Measurements from ENCODE around the gene CCNL2.
A peak's percentile ranks its signal among the peaks of the same experiment; 100 is the strongest.

Gene CCNL2

DNA sequence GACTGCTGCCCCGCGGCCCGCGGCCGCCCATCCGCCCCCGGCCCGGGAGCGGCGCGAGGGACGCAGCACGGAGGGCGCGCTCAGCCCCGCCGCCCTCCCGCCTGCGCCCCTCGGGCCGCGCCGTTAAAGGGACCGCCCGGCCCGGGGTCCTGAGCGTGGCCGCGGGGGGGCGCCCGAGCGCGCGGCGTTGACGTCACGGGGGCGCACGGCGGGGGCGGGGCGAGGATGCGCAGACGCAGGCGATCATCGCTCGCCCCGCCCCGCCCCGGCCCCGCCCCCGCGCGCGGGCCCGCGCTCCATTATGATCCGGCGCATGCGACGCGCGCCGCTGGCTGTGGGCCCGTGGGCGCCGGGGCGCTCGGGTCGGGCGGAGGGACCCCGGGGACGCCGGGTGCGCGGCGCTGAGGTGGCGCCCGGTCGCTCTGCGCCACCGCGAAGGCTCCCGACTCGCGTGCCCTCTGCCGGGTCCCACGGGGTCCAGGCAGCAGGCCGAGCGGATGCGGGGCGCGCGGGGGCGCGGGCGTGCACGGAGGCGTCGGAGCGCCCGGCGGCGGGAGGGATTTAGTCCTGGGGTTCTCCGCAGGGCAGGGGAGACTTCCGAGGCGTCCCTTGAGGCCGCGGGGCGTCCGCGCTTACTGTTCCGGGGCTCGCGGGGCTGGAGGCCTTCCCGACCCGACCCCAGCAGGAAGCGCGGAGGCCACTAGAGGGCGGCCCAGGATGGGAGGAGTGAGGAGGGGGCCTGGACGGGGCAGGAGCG, 49.7 kb downstream of the CCNL2 start, which contains the start of gene DVL1 (continued):
- no peak for TF ChIP-seq TCF7L2 (IDR thresholded peaks at IDR 0.05; ENCODE audit: borderline replicate concordance, low read depth, low read length)
- TF ChIP-seq SP2 (tag by site-specific recombination; IDR thresholded peaks at IDR 0.05), result no peak
- TF ChIP-seq, protein P1, sequence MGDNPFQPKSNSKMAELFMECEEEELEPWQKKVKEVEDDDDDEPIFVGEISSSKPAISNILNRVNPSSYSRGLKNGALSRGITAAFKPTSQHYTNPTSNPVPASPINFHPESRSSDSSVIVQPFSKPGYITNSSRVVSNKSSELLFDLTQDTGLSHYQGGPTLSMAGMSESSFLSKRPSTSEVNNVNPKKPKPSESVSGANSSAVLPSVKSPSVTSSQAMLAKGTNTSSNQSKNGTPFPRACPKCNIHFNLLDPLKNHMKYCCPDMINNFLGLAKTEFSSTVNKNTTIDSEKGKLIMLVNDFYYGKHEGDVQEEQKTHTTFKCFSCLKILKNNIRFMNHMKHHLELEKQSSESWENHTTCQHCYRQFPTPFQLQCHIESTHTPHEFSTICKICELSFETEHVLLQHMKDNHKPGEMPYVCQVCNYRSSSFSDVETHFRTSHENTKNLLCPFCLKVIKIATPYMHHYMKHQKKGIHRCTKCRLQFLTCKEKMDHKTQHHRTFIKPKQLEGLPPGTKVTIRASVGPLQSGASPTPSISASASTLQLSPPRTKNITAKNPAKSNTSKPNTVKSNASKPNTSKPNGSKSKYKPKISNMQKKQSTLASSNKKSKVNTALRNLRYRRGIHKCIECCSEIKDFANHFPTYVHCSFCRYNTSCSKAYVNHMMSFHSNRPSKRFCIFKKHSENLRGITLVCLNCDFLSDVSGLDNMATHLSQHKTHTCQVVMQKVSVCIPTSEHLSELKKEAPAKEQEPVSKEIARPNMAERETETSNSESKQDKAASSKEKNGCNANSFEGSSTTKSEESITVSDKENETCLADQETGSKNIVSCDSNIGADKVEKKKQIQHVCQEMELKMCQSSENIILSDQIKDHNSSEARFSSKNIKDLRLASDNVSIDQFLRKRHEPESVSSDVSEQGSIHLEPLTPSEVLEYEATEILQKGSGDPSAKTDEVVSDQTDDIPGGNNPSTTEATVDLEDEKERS (tag by site-specific recombination; IDR thresholded peaks at IDR 0.05), result no peak
- TF ChIP-seq ZNF521 (tag by site-specific recombination; IDR thresholded peaks at IDR 0.05), result no peak
- TF ChIP-seq ZSCAN30 (tag by site-specific recombination; IDR thresholded peaks at IDR 0.05), result 0 out of 2 replicates have a peak, but pooled peaks have one; percentile 33
- TF ChIP-seq ZNF138 (tag by site-specific recombination; IDR thresholded peaks at IDR 0.05; ENCODE audit: borderline replicate concordance), result no peak
- no peak for TF ChIP-seq PRDM1 (tag by site-specific recombination; IDR thresholded peaks at IDR 0.05)
- TF ChIP-seq REPIN1 (tag by site-specific recombination; IDR thresholded peaks at IDR 0.05; ENCODE audit: low read depth), result no peak
- no peak for TF ChIP-seq ZNF701 (tag by site-specific recombination; IDR thresholded peaks at IDR 0.05)
- no peak for TF ChIP-seq ZNF426 (tag by site-specific recombination; IDR thresholded peaks at IDR 0.05)
- peak; percentile 42; the same call in 1 of the 2 replicates for TF ChIP-seq KLF10 (tag by site-specific recombination; IDR thresholded peaks at IDR 0.05)
- TF ChIP-seq, protein P2, sequence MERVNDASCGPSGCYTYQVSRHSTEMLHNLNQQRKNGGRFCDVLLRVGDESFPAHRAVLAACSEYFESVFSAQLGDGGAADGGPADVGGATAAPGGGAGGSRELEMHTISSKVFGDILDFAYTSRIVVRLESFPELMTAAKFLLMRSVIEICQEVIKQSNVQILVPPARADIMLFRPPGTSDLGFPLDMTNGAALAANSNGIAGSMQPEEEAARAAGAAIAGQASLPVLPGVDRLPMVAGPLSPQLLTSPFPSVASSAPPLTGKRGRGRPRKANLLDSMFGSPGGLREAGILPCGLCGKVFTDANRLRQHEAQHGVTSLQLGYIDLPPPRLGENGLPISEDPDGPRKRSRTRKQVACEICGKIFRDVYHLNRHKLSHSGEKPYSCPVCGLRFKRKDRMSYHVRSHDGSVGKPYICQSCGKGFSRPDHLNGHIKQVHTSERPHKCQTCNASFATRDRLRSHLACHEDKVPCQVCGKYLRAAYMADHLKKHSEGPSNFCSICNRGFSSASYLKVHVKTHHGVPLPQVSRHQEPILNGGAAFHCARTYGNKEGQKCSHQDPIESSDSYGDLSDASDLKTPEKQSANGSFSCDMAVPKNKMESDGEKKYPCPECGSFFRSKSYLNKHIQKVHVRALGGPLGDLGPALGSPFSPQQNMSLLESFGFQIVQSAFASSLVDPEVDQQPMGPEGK (tag by site-specific recombination; IDR thresholded peaks at IDR 0.05), result 0 out of 2 replicates have a peak, but pooled peaks have one; percentile 37
- no peak for TF ChIP-seq ZNF549 (tag by site-specific recombination; IDR thresholded peaks at IDR 0.05)
- no peak for TF ChIP-seq ZNF707 (tag by site-specific recombination; IDR thresholded peaks at IDR 0.05)
- no peak for TF ChIP-seq ZNF146 (tag by site-specific recombination; IDR thresholded peaks at IDR 0.05)
- TF ChIP-seq HOXC10 (CRISPR knock-in tag; IDR thresholded peaks at IDR 0.05), result no peak
- no peak for TF ChIP-seq ZNF184 (tag by site-specific recombination; IDR thresholded peaks at IDR 0.05)
- peak; percentile 41; the same call in 1 of the 2 replicates for TF ChIP-seq ZIC2 (tag by site-specific recombination; IDR thresholded peaks at IDR 0.05)
- TF ChIP-seq BCL11B (tag by site-specific recombination; IDR thresholded peaks at IDR 0.05; ENCODE audit: low read depth), result no peak
- TF ChIP-seq, protein P3, sequence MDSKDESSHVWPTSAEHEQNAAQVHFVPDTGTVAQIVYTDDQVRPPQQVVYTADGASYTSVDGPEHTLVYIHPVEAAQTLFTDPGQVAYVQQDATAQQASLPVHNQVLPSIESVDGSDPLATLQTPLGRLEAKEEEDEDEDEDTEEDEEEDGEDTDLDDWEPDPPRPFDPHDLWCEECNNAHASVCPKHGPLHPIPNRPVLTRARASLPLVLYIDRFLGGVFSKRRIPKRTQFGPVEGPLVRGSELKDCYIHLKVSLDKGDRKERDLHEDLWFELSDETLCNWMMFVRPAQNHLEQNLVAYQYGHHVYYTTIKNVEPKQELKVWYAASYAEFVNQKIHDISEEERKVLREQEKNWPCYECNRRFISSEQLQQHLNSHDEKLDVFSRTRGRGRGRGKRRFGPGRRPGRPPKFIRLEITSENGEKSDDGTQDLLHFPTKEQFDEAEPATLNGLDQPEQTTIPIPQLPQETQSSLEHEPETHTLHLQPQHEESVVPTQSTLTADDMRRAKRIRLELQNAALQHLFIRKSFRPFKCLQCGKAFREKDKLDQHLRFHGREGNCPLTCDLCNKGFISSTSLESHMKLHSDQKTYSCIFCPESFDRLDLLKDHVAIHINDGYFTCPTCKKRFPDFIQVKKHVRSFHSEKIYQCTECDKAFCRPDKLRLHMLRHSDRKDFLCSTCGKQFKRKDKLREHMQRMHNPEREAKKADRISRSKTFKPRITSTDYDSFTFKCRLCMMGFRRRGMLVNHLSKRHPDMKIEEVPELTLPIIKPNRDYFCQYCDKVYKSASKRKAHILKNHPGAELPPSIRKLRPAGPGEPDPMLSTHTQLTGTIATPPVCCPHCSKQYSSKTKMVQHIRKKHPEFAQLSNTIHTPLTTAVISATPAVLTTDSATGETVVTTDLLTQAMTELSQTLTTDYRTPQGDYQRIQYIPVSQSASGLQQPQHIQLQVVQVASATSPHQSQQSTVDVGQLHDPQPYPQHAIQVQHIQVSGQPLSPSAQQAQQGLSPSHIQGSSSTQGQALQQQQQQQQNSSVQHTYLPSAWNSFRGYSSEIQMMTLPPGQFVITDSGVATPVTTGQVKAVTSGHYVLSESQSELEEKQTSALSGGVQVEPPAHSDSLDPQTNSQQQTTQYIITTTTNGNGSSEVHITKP (tag by site-specific recombination; IDR thresholded peaks at IDR 0.05), result no peak
- TF ChIP-seq ZNF391 (tag by site-specific recombination; IDR thresholded peaks at IDR 0.05; ENCODE audit: borderline replicate concordance, low read depth), result no peak
- TF ChIP-seq ZFP37 (tag by site-specific recombination; IDR thresholded peaks at IDR 0.05), result no peak
- TF ChIP-seq OVOL3 (tag by site-specific recombination; IDR thresholded peaks at IDR 0.05), result no peak
- TF ChIP-seq, protein P4, sequence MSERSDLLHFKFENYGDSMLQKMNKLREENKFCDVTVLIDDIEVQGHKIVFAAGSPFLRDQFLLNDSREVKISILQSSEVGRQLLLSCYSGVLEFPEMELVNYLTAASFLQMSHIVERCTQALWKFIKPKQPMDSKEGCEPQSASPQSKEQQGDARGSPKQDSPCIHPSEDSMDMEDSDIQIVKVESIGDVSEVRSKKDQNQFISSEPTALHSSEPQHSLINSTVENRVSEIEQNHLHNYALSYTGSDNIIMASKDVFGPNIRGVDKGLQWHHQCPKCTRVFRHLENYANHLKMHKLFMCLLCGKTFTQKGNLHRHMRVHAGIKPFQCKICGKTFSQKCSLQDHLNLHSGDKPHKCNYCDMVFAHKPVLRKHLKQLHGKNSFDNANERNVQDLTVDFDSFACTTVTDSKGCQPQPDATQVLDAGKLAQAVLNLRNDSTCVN (tag by site-specific recombination; optimal IDR thresholded peaks at IDR 0.05), result peak; percentile 61
- TF ChIP-seq KLF1 (tag by site-specific recombination; IDR thresholded peaks at IDR 0.05), result no peak
- TF ChIP-seq GLI2 (tag by site-specific recombination; IDR thresholded peaks at IDR 0.05; ENCODE audit: borderline replicate concordance, low read depth), result no peak
- TF ChIP-seq ZNF596 (tag by site-specific recombination; IDR thresholded peaks at IDR 0.05), result no peak
- TF ChIP-seq EGR2 (tag by site-specific recombination; IDR thresholded peaks at IDR 0.05; ENCODE audit: low read depth), result no peak
- no peak for TF ChIP-seq ZBTB21 (tag by site-specific recombination; IDR thresholded peaks at IDR 0.05)
- TF ChIP-seq BCL11A (tag by site-specific recombination; IDR thresholded peaks at IDR 0.05; ENCODE audit: low read depth), result no peak
- no peak for TF ChIP-seq ZNF585B (tag by site-specific recombination; IDR thresholded peaks at IDR 0.05)
- TF ChIP-seq ZSCAN16 (tag by site-specific recombination; IDR thresholded peaks at IDR 0.05), result no peak
